Liver (tissue), 3 donors: ENCODE data around the gene LAMC2.

Source experiments
- ATF3 ChIP-seq: IDR thresholded peaks from 2 replicates; pipeline ENCODE4 v1.6.1; 2016; ENCODE audit warnings: antibody characterized with exemption
- EGR1 ChIP-seq, 2 donors: IDR thresholded peaks; 2 replicates each; pipeline ENCODE4 v1.6.1; 2016 to 2018; ENCODE audit warnings: antibody characterized with exemption in 2 of 2, low read depth in 2 of 2
- GABPA ChIP-seq, 2 donors: IDR thresholded peaks in 1 of 2; conservative IDR thresholded peaks in 1 of 2; 2 replicates each; pipeline ENCODE4 v1.6.1; 2016; ENCODE audit warnings: antibody characterized with exemption in 2 of 2, mild to moderate bottlenecking in 1 of 2, moderate library complexity in 1 of 2
- JUND ChIP-seq, 2 donors: IDR thresholded peaks; 2 replicates each; pipeline ENCODE4 v1.6.1; 2016; ENCODE audit warnings: antibody characterized with exemption in 2 of 2
- MAX ChIP-seq: IDR thresholded peaks from 2 replicates; pipeline ENCODE4 v1.6.1; 2016; ENCODE audit warnings: antibody characterized with exemption
- RAD21 ChIP-seq, 2 donors: IDR thresholded peaks; 2 replicates each; pipeline ENCODE4 v1.6.1; 2016; ENCODE audit warnings: antibody characterized with exemption in 2 of 2, mild to moderate bottlenecking in 2 of 2
- RXRA ChIP-seq, 2 donors: IDR thresholded peaks; 2 replicates each; pipeline ENCODE4 v1.6.1; 2017 to 2018; ENCODE audit warnings: antibody characterized with exemption in 2 of 2, mild to moderate bottlenecking in 1 of 2
- TAF1 ChIP-seq: conservative IDR thresholded peaks from 2 replicates; pipeline ENCODE4 v1.6.1; 2016; ENCODE audit warnings: antibody characterized with exemption, mild to moderate bottlenecking
- YY1 ChIP-seq: IDR thresholded peaks from 2 replicates; pipeline ENCODE4 v1.6.1; 2016; ENCODE audit warnings: antibody characterized with exemption, mild to moderate bottlenecking
- TF ChIP-seq, protein P1 (sequence below): fragments of 150-350 bp; IDR thresholded peaks from 2 replicates; pipeline ENCODE4 v1.5.1; 2017; ENCODE audit warnings: improper control_type of control experiment, low read depth, low read length; ENCODE audit not compliant: missing input control
- TF ChIP-seq, protein P2 (sequence below): IDR thresholded peaks from 2 replicates; pipeline ENCODE4 v1.6.1; 2016; ENCODE audit warnings: antibody characterized with exemption
- donor health status: healthy.
- donor health status: healthy.

GRCh38 chr1:183281039-183281438 is 95.0 kb downstream of the LAMC2 start:
- TF ChIP-seq, protein P1, sequence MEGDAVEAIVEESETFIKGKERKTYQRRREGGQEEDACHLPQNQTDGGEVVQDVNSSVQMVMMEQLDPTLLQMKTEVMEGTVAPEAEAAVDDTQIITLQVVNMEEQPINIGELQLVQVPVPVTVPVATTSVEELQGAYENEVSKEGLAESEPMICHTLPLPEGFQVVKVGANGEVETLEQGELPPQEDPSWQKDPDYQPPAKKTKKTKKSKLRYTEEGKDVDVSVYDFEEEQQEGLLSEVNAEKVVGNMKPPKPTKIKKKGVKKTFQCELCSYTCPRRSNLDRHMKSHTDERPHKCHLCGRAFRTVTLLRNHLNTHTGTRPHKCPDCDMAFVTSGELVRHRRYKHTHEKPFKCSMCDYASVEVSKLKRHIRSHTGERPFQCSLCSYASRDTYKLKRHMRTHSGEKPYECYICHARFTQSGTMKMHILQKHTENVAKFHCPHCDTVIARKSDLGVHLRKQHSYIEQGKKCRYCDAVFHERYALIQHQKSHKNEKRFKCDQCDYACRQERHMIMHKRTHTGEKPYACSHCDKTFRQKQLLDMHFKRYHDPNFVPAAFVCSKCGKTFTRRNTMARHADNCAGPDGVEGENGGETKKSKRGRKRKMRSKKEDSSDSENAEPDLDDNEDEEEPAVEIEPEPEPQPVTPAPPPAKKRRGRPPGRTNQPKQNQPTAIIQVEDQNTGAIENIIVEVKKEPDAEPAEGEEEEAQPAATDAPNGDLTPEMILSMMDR, result no peak
- TF ChIP-seq, protein P2, sequence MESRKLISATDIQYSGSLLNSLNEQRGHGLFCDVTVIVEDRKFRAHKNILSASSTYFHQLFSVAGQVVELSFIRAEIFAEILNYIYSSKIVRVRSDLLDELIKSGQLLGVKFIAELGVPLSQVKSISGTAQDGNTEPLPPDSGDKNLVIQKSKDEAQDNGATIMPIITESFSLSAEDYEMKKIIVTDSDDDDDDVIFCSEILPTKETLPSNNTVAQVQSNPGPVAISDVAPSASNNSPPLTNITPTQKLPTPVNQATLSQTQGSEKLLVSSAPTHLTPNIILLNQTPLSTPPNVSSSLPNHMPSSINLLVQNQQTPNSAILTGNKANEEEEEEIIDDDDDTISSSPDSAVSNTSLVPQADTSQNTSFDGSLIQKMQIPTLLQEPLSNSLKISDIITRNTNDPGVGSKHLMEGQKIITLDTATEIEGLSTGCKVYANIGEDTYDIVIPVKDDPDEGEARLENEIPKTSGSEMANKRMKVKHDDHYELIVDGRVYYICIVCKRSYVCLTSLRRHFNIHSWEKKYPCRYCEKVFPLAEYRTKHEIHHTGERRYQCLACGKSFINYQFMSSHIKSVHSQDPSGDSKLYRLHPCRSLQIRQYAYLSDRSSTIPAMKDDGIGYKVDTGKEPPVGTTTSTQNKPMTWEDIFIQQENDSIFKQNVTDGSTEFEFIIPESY, result no peak
- TF ChIP-seq TAF1 (no peak), ATF3 (no peak), JUND (IDR thresholded peaks at IDR 0.05) (no peak), EGR1 (IDR thresholded peaks at IDR 0.05; ENCODE audit: low read depth in 2 of 2) (no peak), MAX (no peak), GABPA (IDR thresholded peaks at IDR 0.05 in 1 of 2, conservative IDR thresholded peaks at IDR 0.05 in 1 of 2) (no peak), YY1 (no peak), RXRA (IDR thresholded peaks at IDR 0.05) (no peak), RAD21 (IDR thresholded peaks at IDR 0.05) (no peak)
